ENCODE results near the gene FAM3C.

DNA sequence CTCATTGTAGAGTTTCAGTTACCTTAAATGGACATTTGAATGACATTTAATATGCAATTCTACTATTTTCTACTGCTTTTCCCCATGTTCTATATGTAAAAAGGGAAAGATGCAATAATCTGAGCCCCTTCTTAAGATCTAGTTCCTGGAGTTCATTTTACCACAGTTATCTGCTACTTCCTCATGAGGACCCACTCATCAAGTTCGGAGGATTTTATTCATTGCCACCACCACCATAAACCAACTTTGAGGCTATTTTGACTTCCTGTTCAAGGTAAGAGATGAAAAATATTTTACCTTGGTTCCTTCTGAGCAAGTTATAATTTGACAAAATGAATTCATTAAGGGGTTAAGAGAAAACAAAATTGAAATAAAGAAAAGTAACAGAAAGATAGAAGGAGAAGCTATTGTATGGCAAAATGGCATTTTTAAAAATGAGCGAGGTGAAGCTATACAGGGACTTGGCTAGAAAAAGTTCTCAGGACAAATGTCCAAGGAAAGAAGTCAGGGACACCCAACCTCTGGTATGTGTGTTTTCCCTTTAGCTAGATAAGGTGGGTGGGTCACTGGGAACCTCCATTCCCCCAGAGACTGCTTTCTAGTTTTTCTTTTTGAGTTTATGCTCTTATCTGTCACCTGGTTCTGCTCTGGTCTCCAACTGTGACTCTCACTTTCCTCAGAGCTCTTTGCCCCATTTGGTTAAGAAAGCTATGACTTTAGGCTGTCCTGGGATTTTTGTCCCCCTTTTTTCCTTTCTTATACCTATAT, 14.9 kb upstream of the FAM3C start:
- TF ChIP-seq, protein P1, sequence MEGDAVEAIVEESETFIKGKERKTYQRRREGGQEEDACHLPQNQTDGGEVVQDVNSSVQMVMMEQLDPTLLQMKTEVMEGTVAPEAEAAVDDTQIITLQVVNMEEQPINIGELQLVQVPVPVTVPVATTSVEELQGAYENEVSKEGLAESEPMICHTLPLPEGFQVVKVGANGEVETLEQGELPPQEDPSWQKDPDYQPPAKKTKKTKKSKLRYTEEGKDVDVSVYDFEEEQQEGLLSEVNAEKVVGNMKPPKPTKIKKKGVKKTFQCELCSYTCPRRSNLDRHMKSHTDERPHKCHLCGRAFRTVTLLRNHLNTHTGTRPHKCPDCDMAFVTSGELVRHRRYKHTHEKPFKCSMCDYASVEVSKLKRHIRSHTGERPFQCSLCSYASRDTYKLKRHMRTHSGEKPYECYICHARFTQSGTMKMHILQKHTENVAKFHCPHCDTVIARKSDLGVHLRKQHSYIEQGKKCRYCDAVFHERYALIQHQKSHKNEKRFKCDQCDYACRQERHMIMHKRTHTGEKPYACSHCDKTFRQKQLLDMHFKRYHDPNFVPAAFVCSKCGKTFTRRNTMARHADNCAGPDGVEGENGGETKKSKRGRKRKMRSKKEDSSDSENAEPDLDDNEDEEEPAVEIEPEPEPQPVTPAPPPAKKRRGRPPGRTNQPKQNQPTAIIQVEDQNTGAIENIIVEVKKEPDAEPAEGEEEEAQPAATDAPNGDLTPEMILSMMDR (conservative IDR thresholded peaks at IDR 0.05 in 1 of 2, IDR thresholded peaks at IDR 0.05 in 1 of 2; ENCODE audit: low read depth in 1 of 2, low read length in 2 of 2) = no peak
- TF ChIP-seq EZH2 (IDR thresholded peaks at IDR 0.05; ENCODE audit: low read length, missing control alignments) = no peak
